GM23338 (cell line): Measurements from ENCODE around the gene MAGI1.

Source experiments
- CREB1 ChIP-seq: fragments of 250-450 bp; sonication (Bioruptor Pico); IDR thresholded peaks from 2 replicates; pipeline ENCODE4 v1.5.0; 2020; ENCODE audit warnings: low read depth, mild to moderate bottlenecking, moderate library complexity
- CTCF ChIP-seq, 2 experiments: fragments of 200-600 bp in 1 of 2; sonication (generic) in 1 of 2; conservative IDR thresholded peaks; 2 replicates each; pipeline versions ENCODE4 v1.5.1 to v1.6.1; 2016 to 2017; ENCODE audit warnings: antibody characterized with exemption in 2 of 2, low read depth in 2 of 2, mild to moderate bottlenecking in 2 of 2, moderate library complexity in 1 of 2
- ETS1 ChIP-seq: IDR thresholded peaks from 2 replicates; pipeline ENCODE4 v1.6.1; 2016; ENCODE audit warnings: antibody characterized with exemption
- EZH2 ChIP-seq: fragments of 200-600 bp; sonication (generic); IDR thresholded peaks from one replicate; pipeline ENCODE4 v1.8.0; 2017; ENCODE audit warnings: antibody characterized with exemption, mild to moderate bottlenecking, low read depth; ENCODE audit not compliant: unreplicated experiment
- EZH2phosphoT487 ChIP-seq: fragments of 200-600 bp; sonication (generic); IDR thresholded peaks from one replicate; pipeline ENCODE4 v1.8.1; 2018; ENCODE audit warnings: antibody characterized with exemption; ENCODE audit not compliant: unreplicated experiment
- JUNB ChIP-seq: IDR thresholded peaks from one replicate; pipeline ENCODE4 v1.6.1; 2016; ENCODE audit warnings: antibody characterized with exemption; ENCODE audit not compliant: unreplicated experiment
- NANOG ChIP-seq: IDR thresholded peaks from 2 replicates; pipeline ENCODE4 v1.6.1; 2016; ENCODE audit warnings: antibody characterized with exemption, borderline replicate concordance
- POLR2AphosphoS5 ChIP-seq: IDR thresholded peaks from 2 replicates; pipeline ENCODE4 v1.6.1; 2016; ENCODE audit warnings: antibody characterized with exemption, low read depth
- REST ChIP-seq: IDR thresholded peaks from one replicate; pipeline ENCODE4 v1.6.1; 2018; ENCODE audit warnings: antibody characterized with exemption; ENCODE audit not compliant: unreplicated experiment
- ZNF114 ChIP-seq: fragments of 250-450 bp; sonication (Bioruptor Pico); IDR thresholded peaks from 2 replicates; pipeline ENCODE4 v1.5.0; 2020; ENCODE audit warnings: mild to moderate bottlenecking, moderate library complexity
- ZNF331 ChIP-seq: fragments of 250-450 bp; sonication (Bioruptor Pico); IDR thresholded peaks from 2 replicates; pipeline ENCODE4 v1.5.0; 2020; ENCODE audit warnings: low read depth, mild to moderate bottlenecking, moderate library complexity
- ZNF462 ChIP-seq: fragments of 250-450 bp; sonication (Bioruptor Pico); IDR thresholded peaks from 2 replicates; pipeline ENCODE4 v1.5.0; 2020; ENCODE audit warnings: mild to moderate bottlenecking, moderate library complexity

GRCh38 chr3:66029443-66029842 is 9.3 kb downstream of the MAGI1 start:
- TF ChIP-seq CTCF (conservative IDR thresholded peaks at IDR 0.05; ENCODE audit: low read depth in 2 of 2) (no peak), REST (no peak), POLR2AphosphoS5 (no peak), EZH2 (no peak), ETS1 (no peak), ZNF331 (CRISPR knock-in tag) (no peak), CREB1 (CRISPR knock-in tag) (no peak), JUNB (no peak), ZNF462 (CRISPR knock-in tag) (no peak), EZH2phosphoT487 (no peak), ZNF114 (no peak), NANOG (no peak)
